HTERT RPE-1 (cell line): Measurements from ENCODE around the gene CELF4.
"Not testable (repeated sequence)": the region's sequence is repeated elsewhere in the genome, so short reads cannot be mapped to it uniquely, and the experiment has no call there.

ENCODE experiments used
- in situ Hi-C: fragments of 300-500 bp; cut with MboI; formaldehyde crosslinking; loops from 4 replicates; pipeline ENCODE4 v1.14.3; 2020; ENCODE audit warnings: low sequenced_read_pairs

Gene CELF4

DNA sequence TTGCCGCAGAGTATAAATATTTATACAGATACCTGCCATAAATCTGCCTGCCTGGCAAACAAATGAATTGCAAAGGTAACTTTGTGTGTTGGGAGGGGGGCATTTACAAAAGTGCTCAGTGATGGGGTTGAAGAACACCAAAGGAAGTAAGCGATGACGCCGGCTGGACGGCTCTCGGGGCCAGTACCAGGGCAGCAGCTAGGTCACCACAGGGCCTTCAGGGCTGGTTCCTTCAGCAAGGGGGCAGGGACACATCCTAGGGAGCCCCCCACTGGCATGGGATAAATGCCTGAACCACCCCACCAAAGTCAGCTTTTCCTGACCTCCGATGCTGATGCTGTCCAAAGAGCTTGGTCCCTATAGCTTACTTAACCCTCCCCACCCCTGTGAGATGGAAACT is 190.4 kb downstream of the CELF4 start:
- in situ Hi-C loops: no loop called here

- in situ Hi-C loops: no loop called here
Observed at GRCh38 chr18:37368110-37368954, 197.3 kb downstream of the CELF4 start.

GRCh38 chr18:37364237-37364636 is 201.4 kb downstream of the CELF4 start:
- in situ Hi-C loops: no loop called here

GRCh38 chr18:37362158-37362890 is 203.3 kb downstream of the CELF4 start:
- in situ Hi-C loops: no loop called here

DNA sequence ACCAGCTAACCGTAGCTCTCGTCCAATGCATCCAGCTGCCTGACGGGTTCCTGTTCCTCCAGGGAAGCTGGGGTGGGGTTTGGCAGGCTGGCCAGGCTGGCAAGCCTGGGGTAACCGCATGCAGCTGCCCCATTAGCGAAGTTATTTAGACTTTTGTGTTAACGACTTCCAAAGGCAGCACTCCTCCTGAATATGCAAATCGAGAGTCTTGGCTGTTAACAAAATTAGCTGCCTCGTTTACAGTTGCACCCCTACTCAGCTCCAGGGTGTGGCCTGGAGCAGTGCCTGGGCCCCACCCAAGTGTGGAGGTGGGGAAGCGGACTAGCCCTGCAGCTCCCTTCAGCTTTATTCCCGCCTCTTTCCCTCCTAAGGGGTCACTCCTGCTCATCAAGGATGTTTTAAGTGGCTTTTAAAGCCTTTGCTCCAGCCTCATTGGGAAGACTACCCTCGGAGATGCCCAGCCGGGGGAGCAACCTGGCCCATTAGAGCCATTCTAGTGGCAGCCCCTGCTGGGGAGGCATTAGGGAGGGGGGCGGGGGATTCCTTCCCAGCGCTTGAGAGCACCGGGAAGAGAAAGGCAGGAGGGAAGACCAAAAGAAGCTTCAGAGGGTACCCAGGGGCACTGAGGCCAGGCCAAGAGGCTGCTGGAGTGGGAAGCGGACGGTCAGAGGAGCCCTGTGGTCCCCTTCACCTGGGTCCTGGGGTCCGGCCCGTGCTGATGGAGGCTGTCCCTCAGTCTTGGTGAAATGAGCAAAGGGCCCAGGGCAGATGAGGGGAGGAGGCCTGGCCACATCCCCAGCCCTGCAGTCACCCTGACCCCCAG is 204.1 kb downstream of the CELF4 start:
- in situ Hi-C loops: no loop called here

- in situ Hi-C loops: not testable (repeated sequence)
Observed at GRCh38 chr18:37358061-37358460, 207.5 kb downstream of the CELF4 start.

DNA sequence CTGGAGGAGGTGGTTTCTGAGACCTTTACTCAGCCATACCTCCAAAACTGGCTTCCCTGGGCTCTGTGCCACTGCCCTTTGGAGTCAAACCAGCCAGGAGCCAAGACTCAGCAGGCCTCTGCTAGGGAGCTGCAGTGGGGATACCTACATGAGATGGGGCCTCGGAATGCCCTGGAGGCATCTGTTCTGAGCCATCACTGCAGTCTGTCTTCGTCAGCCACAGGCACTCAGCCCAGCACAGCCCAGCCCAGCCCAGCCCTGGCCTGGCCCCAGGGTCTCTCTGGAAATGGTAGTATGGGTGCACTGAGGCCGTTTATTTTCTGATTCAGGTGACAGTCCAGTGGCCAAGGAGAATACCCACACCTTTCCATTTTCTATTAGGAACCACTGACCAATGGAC is 209.8 kb downstream of the CELF4 start:
- in situ Hi-C loops: no loop called here

- in situ Hi-C loops: no loop called here
Observed at GRCh38 chr18:37351110-37351509, 214.5 kb downstream of the CELF4 start.

DNA sequence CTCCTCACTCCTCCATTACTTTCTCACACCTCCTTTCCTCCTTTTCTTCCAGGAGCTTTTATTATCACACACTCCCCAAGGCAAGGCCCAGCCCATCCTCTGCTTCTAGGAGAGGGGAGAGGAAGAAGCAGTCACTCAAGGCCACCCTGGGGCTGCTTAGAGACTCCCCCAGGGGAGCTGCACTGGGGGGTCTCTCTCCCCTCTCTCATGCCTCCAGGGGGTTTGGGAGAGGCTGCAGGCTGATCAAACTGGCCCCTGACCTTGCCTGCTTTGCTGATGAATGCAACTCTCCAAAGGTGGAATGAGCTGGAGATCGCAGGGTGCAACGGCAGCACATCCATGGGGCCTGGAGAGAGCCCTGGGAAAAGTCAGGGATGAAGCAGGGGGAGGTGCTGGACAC is 216.9 kb downstream of the CELF4 start:
- in situ Hi-C loops: no loop called here

DNA sequence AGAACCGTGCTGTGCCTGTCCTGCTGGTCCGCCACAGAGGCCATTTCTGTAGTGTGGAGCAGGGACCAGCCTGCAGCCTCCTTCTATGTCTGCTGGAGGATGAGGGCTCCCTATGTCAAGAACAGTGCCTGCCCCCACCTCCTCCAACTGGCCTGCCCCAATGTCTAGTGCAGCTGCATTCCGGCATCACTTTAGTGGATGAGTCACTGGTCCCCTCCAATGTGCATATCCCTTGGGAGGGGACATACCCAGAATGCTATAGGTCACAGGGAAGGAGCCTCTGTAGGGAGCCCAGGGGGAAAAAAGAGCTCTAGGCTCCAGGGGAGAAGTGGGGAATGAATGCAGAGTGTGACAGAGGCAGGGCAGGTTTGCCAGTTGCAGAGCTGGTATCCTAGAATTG is 219.6 kb downstream of the CELF4 start:
- in situ Hi-C loops: no loop called here

- in situ Hi-C loops: no loop called here
Observed at GRCh38 chr18:37343542-37343851, 222.1 kb downstream of the CELF4 start.

DNA sequence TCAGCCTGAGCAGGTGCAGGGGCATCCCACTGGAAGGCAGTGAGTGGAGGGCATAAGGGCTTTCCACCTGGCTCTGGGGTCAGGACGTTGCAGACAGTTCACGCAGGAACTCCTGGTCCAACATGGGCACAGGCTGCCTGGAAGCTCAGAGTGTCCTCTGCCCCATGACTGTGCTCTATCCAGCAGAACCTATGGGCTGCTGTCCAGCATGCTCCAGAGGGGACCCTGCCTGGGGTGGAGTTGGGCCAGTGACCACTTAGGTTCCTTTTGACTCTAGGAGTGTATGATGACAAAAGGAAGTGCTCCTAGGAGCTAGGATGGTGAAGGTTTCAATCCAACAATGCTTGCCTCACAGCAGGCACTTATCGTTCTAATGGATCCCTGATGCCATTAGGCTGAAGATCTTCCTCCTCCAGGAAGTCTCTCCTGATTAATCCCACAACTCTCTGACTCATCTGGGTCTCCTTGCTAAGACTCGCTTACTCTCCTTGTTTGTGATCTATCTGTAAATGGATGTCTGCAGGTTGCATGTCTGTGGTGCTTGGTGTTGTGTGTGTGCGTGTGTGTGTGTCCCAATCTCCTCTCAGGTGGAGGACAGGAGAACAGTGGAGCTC is 224.0 kb downstream of the CELF4 start:
- in situ Hi-C loops: no loop called here

GRCh38 chr18:37341016-37341415 is 224.6 kb downstream of the CELF4 start:
- in situ Hi-C loops: no loop called here

DNA sequence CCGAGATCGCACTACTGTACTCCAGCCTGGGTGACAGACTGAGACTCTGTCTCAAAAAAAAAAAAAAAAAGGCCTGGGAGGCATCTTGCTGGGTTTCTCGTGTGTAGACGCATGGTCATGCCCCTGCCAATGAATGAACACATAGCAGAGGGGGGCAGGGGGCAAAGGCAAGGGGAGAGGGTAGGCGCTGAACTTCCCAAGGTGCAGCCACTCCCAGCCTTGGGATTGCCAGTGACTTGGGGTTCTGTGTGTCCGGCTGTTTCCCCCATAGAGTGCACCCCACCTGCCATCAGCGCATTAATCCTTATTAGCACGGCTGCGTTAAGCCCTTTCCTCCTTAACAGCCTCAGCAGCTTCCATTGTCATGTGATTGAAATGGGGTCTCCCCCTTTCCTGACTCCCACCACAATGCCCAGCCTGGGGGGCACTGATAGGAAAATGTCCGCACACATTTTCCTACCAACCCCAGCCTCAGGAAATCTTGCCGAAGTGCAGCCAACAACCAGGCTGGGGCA is 225.8 kb downstream of the CELF4 start:
- in situ Hi-C loops: no loop called here

- in situ Hi-C loops: no loop called here
Observed at GRCh38 chr18:37336568-37337285, 228.9 kb downstream of the CELF4 start.

GRCh38 chr18:37335409-37335736 is 230.2 kb downstream of the CELF4 start:
- in situ Hi-C loops: no loop called here

- in situ Hi-C loops: no loop called here
Observed at GRCh38 chr18:37334631-37335408, 230.8 kb downstream of the CELF4 start.

DNA sequence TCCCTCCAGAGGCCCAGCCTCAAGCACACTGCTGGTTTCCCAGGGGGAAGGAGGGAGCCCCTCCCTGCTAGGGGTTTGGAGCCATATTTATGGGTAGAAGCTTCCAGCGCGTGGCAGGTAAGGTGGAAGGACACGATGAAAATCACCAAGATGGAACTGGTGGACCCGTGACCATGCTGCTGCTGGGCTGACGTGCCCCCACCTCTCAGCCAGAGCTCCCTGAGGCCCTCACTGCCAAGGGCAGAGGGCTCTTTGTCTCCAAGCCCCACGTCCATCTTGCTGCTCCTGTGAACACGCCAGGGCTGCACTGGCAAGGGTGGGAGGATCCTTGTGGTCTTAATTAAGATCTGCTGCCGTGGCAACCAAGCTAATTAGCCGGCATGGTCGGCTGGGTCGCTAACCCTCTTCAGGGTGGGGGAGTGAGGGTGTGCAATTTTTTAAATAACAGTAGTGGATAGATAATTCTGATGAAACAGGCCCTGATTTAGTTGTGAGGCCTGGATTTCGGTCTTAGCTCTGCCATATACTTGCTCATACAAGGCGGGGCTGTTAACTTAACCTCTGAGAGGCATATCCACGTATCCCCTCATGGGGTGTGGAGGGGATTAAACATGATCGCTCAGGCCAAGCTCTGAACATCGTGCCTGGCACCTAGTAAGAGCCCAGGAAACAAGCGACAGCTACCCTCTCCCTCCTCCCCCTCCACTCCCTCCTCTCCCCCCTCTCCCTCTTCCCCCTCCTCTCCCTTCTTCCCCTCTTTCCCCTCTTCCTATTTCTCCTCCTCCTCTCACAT is 232.8 kb downstream of the CELF4 start:
- in situ Hi-C loops: no loop called here

GRCh38 chr18:37332219-37332618 is 233.4 kb downstream of the CELF4 start:
- in situ Hi-C loops: no loop called here
